Fibroblast of pulmonary artery (primary cell): ENCODE data around the gene USP27X.

Source experiments
- DNase-seq: peaks from one replicate; pipeline ENCODE4 v3.0.0-alpha.2; 2010; ENCODE audit warnings: low read depth
- H3K4me3 ChIP-seq: replicated peaks from 2 replicates; pipeline ENCODE4 v1.5.1; 2011; ENCODE audit warnings: low read depth, mild to moderate bottlenecking, control low read depth, low read length, moderate library complexity
- TF ChIP-seq, protein P1 (sequence below): IDR thresholded peaks from 2 replicates; pipeline ENCODE4 v1.5.1; 2011; ENCODE audit warnings: mild to moderate bottlenecking, control low read depth, low read length, inconsistent platforms; ENCODE audit errors: missing control alignments

The USP27X gene

DNA sequence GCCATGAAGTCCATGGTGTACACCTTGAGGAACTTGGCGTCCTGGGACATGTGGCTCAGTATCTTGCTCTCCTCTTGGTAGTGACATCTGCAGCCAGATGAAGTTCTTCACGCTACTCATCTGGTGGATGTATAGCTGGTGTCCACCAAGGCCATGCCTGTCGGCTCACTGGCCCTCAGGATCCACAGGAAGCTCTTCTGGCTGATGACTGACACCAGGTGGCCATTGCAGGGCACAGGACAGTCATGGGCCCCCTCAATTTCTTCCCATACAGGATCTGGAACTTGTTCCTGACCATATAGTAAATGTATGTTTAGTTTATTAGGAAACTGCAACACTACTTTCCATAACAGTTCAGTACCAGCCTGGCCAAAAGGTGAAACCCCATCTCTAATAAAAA, 32.8 kb downstream of the USP27X start:
- H3K4me3 ChIP-seq = no peak overlapping the region
- no peak for DNase-seq
- TF ChIP-seq, protein P1, sequence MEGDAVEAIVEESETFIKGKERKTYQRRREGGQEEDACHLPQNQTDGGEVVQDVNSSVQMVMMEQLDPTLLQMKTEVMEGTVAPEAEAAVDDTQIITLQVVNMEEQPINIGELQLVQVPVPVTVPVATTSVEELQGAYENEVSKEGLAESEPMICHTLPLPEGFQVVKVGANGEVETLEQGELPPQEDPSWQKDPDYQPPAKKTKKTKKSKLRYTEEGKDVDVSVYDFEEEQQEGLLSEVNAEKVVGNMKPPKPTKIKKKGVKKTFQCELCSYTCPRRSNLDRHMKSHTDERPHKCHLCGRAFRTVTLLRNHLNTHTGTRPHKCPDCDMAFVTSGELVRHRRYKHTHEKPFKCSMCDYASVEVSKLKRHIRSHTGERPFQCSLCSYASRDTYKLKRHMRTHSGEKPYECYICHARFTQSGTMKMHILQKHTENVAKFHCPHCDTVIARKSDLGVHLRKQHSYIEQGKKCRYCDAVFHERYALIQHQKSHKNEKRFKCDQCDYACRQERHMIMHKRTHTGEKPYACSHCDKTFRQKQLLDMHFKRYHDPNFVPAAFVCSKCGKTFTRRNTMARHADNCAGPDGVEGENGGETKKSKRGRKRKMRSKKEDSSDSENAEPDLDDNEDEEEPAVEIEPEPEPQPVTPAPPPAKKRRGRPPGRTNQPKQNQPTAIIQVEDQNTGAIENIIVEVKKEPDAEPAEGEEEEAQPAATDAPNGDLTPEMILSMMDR = no peak

DNA sequence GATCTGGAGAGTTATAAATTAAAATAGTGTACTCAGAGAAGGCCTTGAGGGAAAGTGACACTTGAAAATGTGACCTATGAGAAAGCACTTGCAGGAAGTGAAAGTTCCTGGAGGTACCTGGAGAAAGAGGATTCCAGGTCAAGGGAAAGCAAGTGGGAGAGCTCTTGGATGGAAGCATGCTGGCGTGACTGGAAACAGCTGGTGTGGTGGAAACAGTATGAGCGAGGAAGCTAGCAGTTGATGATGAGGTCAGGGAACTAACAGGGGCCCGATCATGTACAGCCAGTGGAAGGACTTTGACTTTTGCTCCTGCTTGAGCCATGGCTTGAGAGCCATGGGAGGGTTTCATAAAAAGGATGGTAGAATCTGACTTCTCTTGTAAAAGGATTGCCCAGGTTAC, 33.6 kb downstream of the USP27X start:
- no peak for DNase-seq
- H3K4me3 ChIP-seq = no peak overlapping the region
- TF ChIP-seq, protein P1 = no peak

DNA sequence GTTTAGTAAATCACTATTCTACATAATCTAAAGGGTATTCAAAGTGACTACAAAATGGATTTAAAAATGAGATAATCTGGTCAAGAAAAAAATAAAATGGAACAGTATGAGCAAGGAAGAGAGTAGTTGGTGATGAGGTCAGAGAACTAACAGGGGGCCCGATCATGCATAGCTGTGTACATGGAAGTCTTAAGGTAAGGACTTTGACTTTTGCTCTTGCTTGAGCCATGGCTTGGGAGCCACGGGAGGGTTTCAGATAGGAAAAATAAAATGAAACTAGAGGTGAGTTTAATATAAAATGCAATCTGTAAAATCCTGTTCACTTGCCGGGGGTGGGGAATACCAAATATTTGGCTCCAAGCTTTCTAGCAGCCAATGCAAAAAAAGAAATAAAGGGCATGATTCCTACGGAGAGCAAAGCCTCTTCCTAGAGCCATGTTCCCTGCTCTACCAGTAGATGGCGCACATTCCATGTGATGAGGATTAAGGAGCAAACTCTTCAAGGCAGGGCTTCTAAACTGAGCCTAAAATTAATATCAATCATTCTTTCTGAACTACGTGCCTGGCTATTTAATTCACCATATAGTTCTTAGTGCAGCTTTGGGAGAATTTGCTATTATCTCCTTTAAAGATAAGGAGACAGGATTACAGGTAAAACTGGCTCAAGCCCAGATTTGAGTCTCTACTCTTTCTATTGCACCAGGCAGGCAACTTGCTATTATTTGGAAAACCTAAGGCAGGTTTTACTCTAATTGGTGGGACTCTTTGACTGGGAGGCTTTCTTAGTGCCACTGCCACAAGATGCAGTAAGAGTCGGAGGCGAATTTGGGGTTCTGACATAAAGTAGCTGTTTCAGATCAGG, 36.3 kb downstream of the USP27X start:
- no peak overlapping the region for H3K4me3 ChIP-seq
- TF ChIP-seq, protein P1 = peak; percentile 82
- peak; percentile 73 for DNase-seq

DNA sequence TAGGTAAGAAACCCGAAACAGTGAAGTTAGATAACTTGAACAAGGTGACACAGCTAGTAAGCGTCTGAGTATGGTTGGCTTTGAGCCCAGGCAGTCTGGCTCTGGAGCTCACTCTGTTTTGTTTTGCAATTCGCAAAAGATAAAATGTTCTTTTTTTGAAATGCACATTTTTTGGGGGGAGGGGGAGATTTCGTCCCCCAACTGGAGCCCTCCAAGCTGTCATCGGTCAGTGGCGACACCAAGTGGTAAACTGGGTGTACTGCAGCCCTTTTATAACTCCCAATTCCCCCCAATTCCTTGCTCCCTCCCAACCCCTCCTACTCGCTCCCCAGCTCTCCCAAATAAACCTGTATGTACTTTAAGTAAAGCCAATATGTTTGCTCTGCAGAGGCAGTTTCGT, 40.3 kb downstream of the USP27X start:
- DNase-seq = peak; percentile 89
- no peak overlapping the region for H3K4me3 ChIP-seq
- TF ChIP-seq, protein P1 = peak; percentile 74

DNA sequence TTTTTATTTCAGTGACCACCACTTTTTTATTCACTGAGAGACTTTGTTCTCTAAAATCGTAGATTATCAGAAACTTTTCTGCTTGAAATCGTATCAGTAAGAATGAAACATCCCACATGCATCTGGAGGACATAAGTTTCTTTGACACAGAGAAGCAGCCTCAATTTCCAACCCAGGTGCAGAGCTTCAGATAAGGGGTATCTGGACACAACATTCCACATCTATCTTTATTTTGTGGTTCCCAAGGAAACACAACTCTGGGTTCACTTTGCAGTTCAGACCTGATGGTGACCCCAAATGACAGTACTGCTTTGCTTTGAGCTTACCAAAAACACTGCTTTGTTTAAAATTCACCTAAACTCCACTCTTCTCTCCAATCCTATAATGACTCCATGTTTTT, 41.8 kb downstream of the USP27X start:
- TF ChIP-seq, protein P1 = no peak
- no peak for DNase-seq
- H3K4me3 ChIP-seq = no peak overlapping the region

DNA sequence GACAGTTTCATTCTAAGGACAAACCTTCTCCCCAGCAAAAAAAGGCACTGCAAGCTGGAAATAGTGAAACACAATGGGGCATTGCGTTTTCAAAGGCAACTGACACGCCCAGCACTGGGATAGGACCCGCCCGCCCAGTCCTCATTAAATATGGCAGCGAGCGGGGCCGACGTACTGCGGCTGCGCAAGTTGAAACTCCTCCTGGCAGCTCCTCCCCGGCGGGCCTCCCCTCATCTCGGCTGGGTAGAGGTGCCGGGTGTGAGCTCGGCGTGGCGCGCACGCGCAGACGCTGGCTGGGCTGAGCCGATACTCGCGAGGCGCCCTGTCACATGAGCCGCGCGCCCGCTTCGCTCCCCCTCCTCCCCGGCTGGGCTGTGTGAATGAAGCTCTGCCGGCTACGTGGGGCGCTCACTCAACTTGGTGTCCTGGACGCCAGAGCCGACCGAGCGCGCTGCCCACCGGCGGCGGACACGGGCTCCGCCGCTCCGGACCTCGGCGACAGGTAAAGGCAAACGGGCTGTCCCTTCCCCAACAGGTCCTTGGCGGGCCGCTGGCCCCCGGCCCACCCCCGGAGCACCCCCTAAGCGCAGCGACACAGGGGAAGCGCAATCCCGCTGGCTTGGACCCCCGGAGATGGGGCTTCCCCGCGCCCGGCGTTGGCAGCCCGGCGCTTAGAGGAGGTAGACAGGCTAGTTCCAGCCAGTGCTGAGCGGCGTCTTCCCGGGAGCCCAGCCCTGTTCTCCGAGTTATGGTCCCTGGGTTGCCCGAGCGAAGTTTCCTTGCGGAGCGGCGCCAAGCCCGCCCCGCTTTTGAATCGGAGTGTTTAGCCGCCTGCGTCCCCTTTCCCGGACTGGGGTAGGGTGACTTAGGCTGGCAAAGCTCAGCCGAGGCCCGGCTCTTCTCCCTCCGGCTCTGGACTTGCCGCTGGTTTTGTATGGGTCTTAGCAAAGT, 43.3 kb downstream of the USP27X start, which contains the start of gene CLCN5:
Gene CLCN5, plus strand, starts transcription at position 306 of the 951 bp plus-strand sequence. CDS start 2,703 bp downstream, outside the sequence.
- DNase-seq = peak; percentile 96
- TF ChIP-seq, protein P1 = no peak
- peak within 1 kb of the TSS; percentile 70 for H3K4me3 ChIP-seq
